ENCODE measurements around the gene CYSTM1.

Gene CYSTM1

DNA sequence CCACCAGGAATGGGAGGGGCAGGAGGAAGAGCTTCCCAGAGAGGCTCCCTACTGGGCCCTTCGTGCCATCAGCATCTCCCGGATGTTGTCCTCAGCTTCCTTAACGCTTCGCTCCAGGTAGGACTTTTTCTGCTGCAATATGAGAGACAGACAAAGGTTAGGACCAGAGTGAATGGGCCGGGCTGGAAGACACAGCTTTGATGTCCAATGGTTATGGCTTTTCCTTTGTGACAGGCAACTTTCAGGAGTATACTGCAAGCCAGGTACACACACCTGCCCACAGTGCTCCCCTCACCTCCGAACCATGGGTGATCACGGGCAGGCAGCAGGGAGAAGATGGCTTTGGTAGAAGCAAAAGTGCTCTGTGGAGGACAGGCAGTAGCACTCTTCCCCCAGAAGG is 70.9 kb downstream of the CYSTM1 start:
- Histone ChIP-seq H3K27ac (peak overlapping the region in 1 of 2 donors; percentile 38), H3K4me3 (no peak overlapping the region)
- TF ChIP-seq, protein P1, sequence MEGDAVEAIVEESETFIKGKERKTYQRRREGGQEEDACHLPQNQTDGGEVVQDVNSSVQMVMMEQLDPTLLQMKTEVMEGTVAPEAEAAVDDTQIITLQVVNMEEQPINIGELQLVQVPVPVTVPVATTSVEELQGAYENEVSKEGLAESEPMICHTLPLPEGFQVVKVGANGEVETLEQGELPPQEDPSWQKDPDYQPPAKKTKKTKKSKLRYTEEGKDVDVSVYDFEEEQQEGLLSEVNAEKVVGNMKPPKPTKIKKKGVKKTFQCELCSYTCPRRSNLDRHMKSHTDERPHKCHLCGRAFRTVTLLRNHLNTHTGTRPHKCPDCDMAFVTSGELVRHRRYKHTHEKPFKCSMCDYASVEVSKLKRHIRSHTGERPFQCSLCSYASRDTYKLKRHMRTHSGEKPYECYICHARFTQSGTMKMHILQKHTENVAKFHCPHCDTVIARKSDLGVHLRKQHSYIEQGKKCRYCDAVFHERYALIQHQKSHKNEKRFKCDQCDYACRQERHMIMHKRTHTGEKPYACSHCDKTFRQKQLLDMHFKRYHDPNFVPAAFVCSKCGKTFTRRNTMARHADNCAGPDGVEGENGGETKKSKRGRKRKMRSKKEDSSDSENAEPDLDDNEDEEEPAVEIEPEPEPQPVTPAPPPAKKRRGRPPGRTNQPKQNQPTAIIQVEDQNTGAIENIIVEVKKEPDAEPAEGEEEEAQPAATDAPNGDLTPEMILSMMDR (IDR thresholded peaks at IDR 0.05): no peak
- DNase-seq (ENCODE audit: low spot score): no peak

DNA sequence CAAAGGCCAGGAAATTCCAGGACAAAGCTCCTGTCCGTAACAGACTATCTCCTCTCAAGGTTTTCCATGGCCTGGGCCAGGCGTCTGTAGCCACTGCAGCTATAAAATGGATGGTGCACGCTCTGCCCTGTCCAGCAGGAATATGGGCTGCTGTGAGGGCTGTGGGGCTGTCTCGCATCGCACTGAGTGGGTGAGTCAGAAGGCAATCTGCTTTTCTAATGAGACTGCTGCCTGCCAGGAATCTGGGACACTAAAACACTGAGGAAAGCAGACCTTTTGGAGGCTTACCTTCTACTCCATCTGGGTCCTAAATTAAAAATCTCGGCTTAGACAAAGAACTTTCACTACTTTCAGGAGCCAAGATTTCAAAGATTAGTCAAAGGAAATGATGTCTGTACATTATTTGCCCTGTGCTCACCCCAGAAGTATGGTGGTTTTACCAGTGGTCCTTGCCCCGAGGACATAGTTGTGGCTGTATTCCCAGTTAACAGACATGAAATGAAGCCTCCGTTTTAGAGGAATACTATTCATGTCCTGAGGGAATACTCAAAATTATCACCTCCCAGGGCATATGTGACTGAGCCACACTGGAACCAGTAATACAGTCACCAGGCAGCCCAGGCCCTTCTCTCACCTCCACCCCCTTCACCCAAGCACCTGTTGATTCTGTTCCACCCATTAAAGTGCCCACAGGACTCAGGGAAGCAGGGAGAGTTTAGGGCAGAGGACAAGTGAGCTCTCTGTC is 71.6 kb downstream of the CYSTM1 start:
- TF ChIP-seq, protein P1 (IDR thresholded peaks at IDR 0.05): no peak
- H3K27ac ChIP-seq: peak overlapping the region; percentile 38 to 52
- H3K4me3 ChIP-seq: no peak overlapping the region
- DNase-seq (ENCODE audit: low spot score): no peak

DNA sequence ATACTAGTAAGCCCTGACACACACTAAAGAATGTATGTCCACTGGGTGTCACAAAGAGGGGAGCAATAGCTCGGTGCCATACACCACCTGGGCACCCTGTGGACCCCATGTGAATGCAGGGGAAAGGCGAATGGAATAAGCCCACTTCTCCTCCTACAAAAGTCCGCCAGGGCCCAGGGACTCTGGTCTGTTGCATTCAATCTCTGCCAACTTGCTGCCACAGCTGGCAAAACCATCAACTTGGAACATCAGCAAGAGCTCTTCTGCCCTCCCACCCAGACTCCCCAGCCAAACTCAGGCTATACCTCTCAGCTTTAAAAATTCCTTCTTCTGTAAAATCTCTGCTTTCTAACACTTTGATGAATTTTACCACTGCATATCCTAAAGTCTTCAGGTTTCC is 73.4 kb downstream of the CYSTM1 start:
- Histone ChIP-seq H3K4me3 (no peak overlapping the region), H3K27ac (no peak overlapping the region)
- TF ChIP-seq, protein P1 (IDR thresholded peaks at IDR 0.05): no peak
- no peak for DNase-seq (ENCODE audit: low spot score)

DNA sequence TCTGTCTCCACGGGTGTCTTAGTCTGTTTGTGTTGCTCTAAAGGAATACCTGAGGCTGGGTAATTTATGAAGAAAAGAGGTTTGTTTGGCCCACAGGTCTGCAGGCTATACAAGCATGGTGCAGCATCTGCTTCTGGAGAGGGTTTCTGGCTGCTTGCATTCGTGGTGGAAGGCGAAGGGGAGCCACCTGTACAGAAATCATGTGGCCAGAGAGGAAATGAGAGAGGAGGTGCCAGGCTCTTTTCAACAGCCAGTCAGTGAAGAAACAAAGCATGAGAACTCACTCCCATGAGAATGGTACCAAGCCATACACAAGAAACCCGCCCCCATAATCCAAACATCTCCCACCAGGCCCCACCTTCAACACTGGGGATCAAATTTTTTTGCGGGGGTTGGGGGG is 74.5 kb downstream of the CYSTM1 start:
- TF ChIP-seq, protein P1 (IDR thresholded peaks at IDR 0.05): no peak
- Histone ChIP-seq H3K4me3 (no peak overlapping the region), H3K27ac (no peak overlapping the region)
- no peak for DNase-seq (ENCODE audit: low spot score)

DNA sequence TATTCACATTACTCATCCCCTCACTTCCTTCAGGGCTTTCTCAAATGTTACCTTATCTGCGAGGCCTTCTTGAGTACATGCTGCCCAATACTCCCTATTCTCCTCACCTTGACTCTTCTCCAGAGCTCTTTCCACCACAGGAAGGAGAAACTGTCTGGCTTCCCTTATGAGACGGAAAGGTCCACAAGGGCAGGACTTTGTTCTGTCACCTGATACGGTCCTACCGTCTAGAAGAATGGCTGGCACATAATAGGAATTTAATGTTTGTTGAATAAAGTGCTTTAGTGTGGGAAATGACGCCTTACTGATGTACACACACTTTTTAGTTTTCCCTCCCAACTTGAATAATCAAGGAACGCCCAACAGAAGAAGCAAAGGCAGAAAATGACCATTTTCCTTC is 75.4 kb downstream of the CYSTM1 start:
- Histone ChIP-seq H3K27ac (no peak overlapping the region), H3K4me3 (no peak overlapping the region)
- no peak for DNase-seq (ENCODE audit: low spot score)
- TF ChIP-seq, protein P1 (IDR thresholded peaks at IDR 0.05): no peak

DNA sequence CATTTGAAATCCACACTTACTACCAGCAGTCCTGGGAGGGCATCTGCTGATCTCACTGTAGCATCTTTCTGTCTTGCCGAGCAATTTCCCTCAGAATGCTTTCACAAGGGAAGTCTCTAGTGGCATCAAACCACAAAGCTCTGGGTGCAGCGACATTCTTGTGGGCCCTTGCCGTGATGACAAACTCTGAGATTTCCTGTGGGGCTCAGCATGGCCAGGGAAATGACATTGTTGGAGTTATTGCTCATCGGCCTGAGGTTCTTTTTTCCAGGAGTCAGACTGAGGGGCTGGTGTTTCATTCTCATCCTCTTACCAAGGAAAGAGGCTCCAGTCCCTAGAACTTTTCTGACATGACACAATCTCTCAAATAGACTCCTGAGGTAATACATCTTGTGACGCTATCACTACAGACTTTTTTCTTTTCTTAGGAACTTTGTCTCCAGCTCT is 76.6 kb downstream of the CYSTM1 start:
- Histone ChIP-seq H3K27ac (peak overlapping the region; percentile 13 to 63), H3K4me3 (no peak overlapping the region)
- TF ChIP-seq, protein P1 (IDR thresholded peaks at IDR 0.05): no peak
- DNase-seq (ENCODE audit: low spot score): no peak

DNA sequence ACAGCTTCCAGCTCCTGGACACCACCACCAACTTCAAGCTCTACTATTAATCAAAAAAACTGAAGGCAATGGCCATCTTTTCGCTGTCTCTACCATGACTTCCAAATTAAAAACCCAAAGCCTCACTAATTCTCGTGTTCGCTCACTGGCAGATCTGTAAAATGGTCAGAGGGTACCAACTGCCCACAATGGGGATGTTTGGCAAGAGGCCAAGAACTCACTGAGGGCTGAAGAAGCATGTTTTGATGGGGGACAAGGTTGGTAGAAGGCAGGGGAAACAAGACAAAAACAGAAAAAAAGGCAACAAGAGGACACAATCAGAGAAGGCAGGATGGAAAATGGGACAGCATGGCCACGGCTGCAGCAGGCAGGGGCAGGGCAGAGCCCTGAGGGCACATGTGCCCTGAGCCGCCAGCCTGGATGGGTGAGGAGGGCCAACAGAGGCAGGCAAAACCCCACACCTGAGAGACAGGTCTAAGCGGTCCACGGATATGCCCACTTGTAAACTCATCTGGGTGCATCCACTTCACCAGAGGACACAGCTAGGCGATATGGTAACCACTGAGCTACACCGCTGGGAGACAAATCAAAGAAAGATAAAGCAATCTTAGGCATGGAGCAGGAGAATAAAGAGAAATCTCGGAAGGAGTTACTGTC is 77.6 kb downstream of the CYSTM1 start:
- Histone ChIP-seq H3K4me3 (no peak overlapping the region), H3K27ac (peak overlapping the region; percentile 13 to 53)
- no peak for DNase-seq (ENCODE audit: low spot score)
- TF ChIP-seq, protein P1 (IDR thresholded peaks at IDR 0.05): no peak
